ENCODE data around the gene ZFHX2.

Gene ZFHX2

GRCh38 chr14:23559010-23559925 lies 7.7 kb upstream of the ZFHX2 start:
- peak; percentile 84 for DNase-seq

GRCh38 chr14:23558346-23559009 lies 6.9 kb upstream of the ZFHX2 start:
- DNase-seq = no peak

GRCh38 chr14:23557946-23558345 lies 6.4 kb upstream of the ZFHX2 start:
- DNase-seq = no peak

- no peak for DNase-seq
These were observed 6.0 kb upstream of the ZFHX2 start for GRCh38 chr14:23557521-23557920.

- DNase-seq = no peak
These were observed 5.3 kb upstream of the ZFHX2 start for GRCh38 chr14:23556700-23557440.

GRCh38 chr14:23555882-23556699 lies 4.5 kb upstream of the ZFHX2 start, which contains the start of gene THTPA:
Gene THTPA, plus strand, starts transcription at chr14:23556271. Its CDS starts 487 bp downstream, at chr14:23556758.
- DNase-seq = peak; percentile 97

GRCh38 chr14:23555533-23555881 lies 3.9 kb upstream of the ZFHX2 start:
- no peak for DNase-seq

GRCh38 chr14:23550812-23551265 lies 726 bp downstream of the ZFHX2 start:
- peak; percentile 30 for DNase-seq

- DNase-seq = no peak
These were observed 1.3 kb downstream of the ZFHX2 start for GRCh38 chr14:23550131-23550811.

- DNase-seq = no peak
These were observed 2.9 kb downstream of the ZFHX2 start for GRCh38 chr14:23548351-23549318.

- no peak for DNase-seq
These were observed 3.6 kb downstream of the ZFHX2 start for GRCh38 chr14:23547924-23548323.

GRCh38 chr14:23546450-23547035 lies 5.0 kb downstream of the ZFHX2 start:
- no peak for DNase-seq

- no peak for DNase-seq
These were observed 5.7 kb downstream of the ZFHX2 start for GRCh38 chr14:23545740-23546365.

- DNase-seq = no peak
These were observed 6.8 kb downstream of the ZFHX2 start for GRCh38 chr14:23544511-23545447.

- DNase-seq = no peak
These were observed 8.2 kb downstream of the ZFHX2 start for GRCh38 chr14:23543403-23543802.

GRCh38 chr14:23542261-23542660 lies 9.3 kb downstream of the ZFHX2 start:
- DNase-seq = no peak

GRCh38 chr14:23540141-23540469 lies 11.5 kb downstream of the ZFHX2 start:
- DNase-seq = no peak
